ENCODE results near the gene BASP1.
"Not testable (repeated sequence)": the region's sequence is repeated elsewhere in the genome, so short reads cannot be mapped to it uniquely, and the experiment has no call there.

The BASP1 gene

GRCh38 chr5:17190242-17190778 is 27.1 kb upstream of the BASP1 start:
- no peak for FAIRE-seq
- no peak for DNase-seq (ENCODE audit: insufficient read length, low spot score)
- no peak for TF ChIP-seq POLR2A (IDR thresholded peaks at IDR 0.05; ENCODE audit: low read depth, low read length)
- no peak for TF ChIP-seq SPI1 (IDR thresholded peaks at IDR 0.05; ENCODE audit: low read depth, low read length)
- no peak for TF ChIP-seq PAX5 (IDR thresholded peaks at IDR 0.05; ENCODE audit: insufficient read depth, low read length, severe bottlenecking)
- no peak for TF ChIP-seq POU2F2 (IDR thresholded peaks at IDR 0.05; ENCODE audit: low read depth, low read length)
- TF ChIP-seq TAF1 (IDR thresholded peaks at IDR 0.05; ENCODE audit: low read depth, low read length), result no peak
- no peak for TF ChIP-seq POLR2AphosphoS5 (IDR thresholded peaks at IDR 0.05; ENCODE audit: low read depth, low read length)

GRCh38 chr5:17190799-17191391 is 26.5 kb upstream of the BASP1 start:
- no peak for DNase-seq (ENCODE audit: insufficient read length, low spot score)
- no peak for FAIRE-seq
- no peak for TF ChIP-seq POLR2A (IDR thresholded peaks at IDR 0.05; ENCODE audit: low read depth, low read length)

GRCh38 chr5:17191574-17191973 is 25.9 kb upstream of the BASP1 start:
- DNase-seq (ENCODE audit: insufficient read length, low spot score); FAIRE-seq: not testable (repeated sequence)

GRCh38 chr5:17192191-17192590 is 25.2 kb upstream of the BASP1 start:
- no peak for FAIRE-seq
- TF ChIP-seq TAF1 (IDR thresholded peaks at IDR 0.05; ENCODE audit: low read depth, low read length), result no peak
- no peak for TF ChIP-seq POU2F2 (IDR thresholded peaks at IDR 0.05; ENCODE audit: low read depth, low read length)
- no peak for TF ChIP-seq SPI1 (IDR thresholded peaks at IDR 0.05; ENCODE audit: low read depth, low read length)
- TF ChIP-seq POLR2AphosphoS5 (IDR thresholded peaks at IDR 0.05; ENCODE audit: low read depth, low read length), result no peak
- no peak for TF ChIP-seq POLR2A (IDR thresholded peaks at IDR 0.05; ENCODE audit: low read depth, low read length)
- no peak for TF ChIP-seq PAX5 (IDR thresholded peaks at IDR 0.05; ENCODE audit: insufficient read depth, low read length, severe bottlenecking)
- no peak for DNase-seq (ENCODE audit: insufficient read length, low spot score)

GRCh38 chr5:17196024-17196423 is 21.4 kb upstream of the BASP1 start:
- FAIRE-seq (no peak), DNase-seq (ENCODE audit: insufficient read length, low spot score) (no peak)
- no peak for TF ChIP-seq POLR2A (IDR thresholded peaks at IDR 0.05; ENCODE audit: low read depth, low read length)
- no peak for TF ChIP-seq TAF1 (IDR thresholded peaks at IDR 0.05; ENCODE audit: low read depth, low read length)
- TF ChIP-seq SPI1 (IDR thresholded peaks at IDR 0.05; ENCODE audit: low read depth, low read length), result no peak
- TF ChIP-seq PAX5 (IDR thresholded peaks at IDR 0.05; ENCODE audit: insufficient read depth, low read length, severe bottlenecking), result no peak
- no peak for TF ChIP-seq POU2F2 (IDR thresholded peaks at IDR 0.05; ENCODE audit: low read depth, low read length)

- DNase-seq (ENCODE audit: insufficient read length, low spot score), result no peak
- FAIRE-seq, result no peak
- TF ChIP-seq SPI1 (IDR thresholded peaks at IDR 0.05; ENCODE audit: low read depth, low read length) (no peak), PAX5 (IDR thresholded peaks at IDR 0.05; ENCODE audit: insufficient read depth, low read length, severe bottlenecking) (no peak), POU2F2 (IDR thresholded peaks at IDR 0.05; ENCODE audit: low read depth, low read length) (no peak), TAF1 (IDR thresholded peaks at IDR 0.05; ENCODE audit: low read depth, low read length) (no peak), POLR2AphosphoS5 (IDR thresholded peaks at IDR 0.05; ENCODE audit: low read depth, low read length) (no peak), POLR2A (IDR thresholded peaks at IDR 0.05; ENCODE audit: low read depth, low read length) (no peak)
Measured at GRCh38 chr5:17196697-17197096, 20.7 kb upstream of the BASP1 start.

GRCh38 chr5:17203329-17204132 is 13.9 kb upstream of the BASP1 start:
- TF ChIP-seq POLR2AphosphoS5 (IDR thresholded peaks at IDR 0.05; ENCODE audit: low read depth, low read length) (no peak), POLR2A (IDR thresholded peaks at IDR 0.05; ENCODE audit: low read depth, low read length) (no peak), SPI1 (IDR thresholded peaks at IDR 0.05; ENCODE audit: low read depth, low read length) (no peak), POU2F2 (IDR thresholded peaks at IDR 0.05; ENCODE audit: low read depth, low read length) (no peak), PAX5 (IDR thresholded peaks at IDR 0.05; ENCODE audit: insufficient read depth, low read length, severe bottlenecking) (no peak)
- DNase-seq (ENCODE audit: insufficient read length, low spot score) (no peak), FAIRE-seq (peak; percentile 26)

GRCh38 chr5:17204133-17204489 is 13.3 kb upstream of the BASP1 start:
- TF ChIP-seq SPI1 (IDR thresholded peaks at IDR 0.05; ENCODE audit: low read depth, low read length), result no peak
- TF ChIP-seq POU2F2 (IDR thresholded peaks at IDR 0.05; ENCODE audit: low read depth, low read length), result no peak
- no peak for TF ChIP-seq POLR2AphosphoS5 (IDR thresholded peaks at IDR 0.05; ENCODE audit: low read depth, low read length)
- no peak for TF ChIP-seq PAX5 (IDR thresholded peaks at IDR 0.05; ENCODE audit: insufficient read depth, low read length, severe bottlenecking)
- no peak for TF ChIP-seq POLR2A (IDR thresholded peaks at IDR 0.05; ENCODE audit: low read depth, low read length)
- no peak for TF ChIP-seq TAF1 (IDR thresholded peaks at IDR 0.05; ENCODE audit: low read depth, low read length)
- FAIRE-seq (no peak), DNase-seq (ENCODE audit: insufficient read length, low spot score) (no peak)

- FAIRE-seq (no peak), DNase-seq (ENCODE audit: insufficient read length, low spot score) (no peak)
- TF ChIP-seq PAX5 (IDR thresholded peaks at IDR 0.05; ENCODE audit: insufficient read depth, low read length, severe bottlenecking), result no peak
- TF ChIP-seq POLR2AphosphoS5 (IDR thresholded peaks at IDR 0.05; ENCODE audit: low read depth, low read length), result no peak
- TF ChIP-seq POLR2A (IDR thresholded peaks at IDR 0.05; ENCODE audit: low read depth, low read length), result no peak
- TF ChIP-seq TAF1 (IDR thresholded peaks at IDR 0.05; ENCODE audit: low read depth, low read length), result no peak
- TF ChIP-seq SPI1 (IDR thresholded peaks at IDR 0.05; ENCODE audit: low read depth, low read length), result no peak
- no peak for TF ChIP-seq POU2F2 (IDR thresholded peaks at IDR 0.05; ENCODE audit: low read depth, low read length)
Measured at GRCh38 chr5:17206021-17206420, 11.4 kb upstream of the BASP1 start.

- FAIRE-seq (no peak), DNase-seq (ENCODE audit: insufficient read length, low spot score) (no peak)
- no peak for TF ChIP-seq POU2F2 (IDR thresholded peaks at IDR 0.05; ENCODE audit: low read depth, low read length)
- TF ChIP-seq POLR2AphosphoS5 (IDR thresholded peaks at IDR 0.05; ENCODE audit: low read depth, low read length), result no peak
Measured at GRCh38 chr5:17212191-17212590, 5.2 kb upstream of the BASP1 start.
